GM12878 (cell line): ENCODE results near the gene USF1. TPM values are rescaled to one million over a fixed set of nuclear protein-coding genes. Genes with fewer than 3 reads are reported as not detected.

Experiments used
- BCL11A ChIP-seq: IDR thresholded peaks from 2 replicates; pipeline ENCODE4 v1.6.1; 2011; ENCODE audit warnings: low read depth, low read length
- BHLHE40 ChIP-seq, 2 experiments: fragments of 450-650 bp in 1 of 2; IDR thresholded peaks; 2 replicates each; pipeline ENCODE4 v1.6.1; 2011 to 2017; ENCODE audit warnings: low read depth in 2 of 2, borderline replicate concordance in 1 of 2, improper control_type of control experiment in 1 of 2, low read length in 1 of 2, mild to moderate bottlenecking in 1 of 2
- CBFB ChIP-seq: IDR thresholded peaks from 2 replicates; pipeline ENCODE4 v1.6.1; 2016; ENCODE audit warnings: antibody characterized with exemption, low read depth
- DPF2 ChIP-seq: fragments of 450-650 bp; IDR thresholded peaks from 2 replicates; pipeline ENCODE4 v1.6.1; 2017; ENCODE audit warnings: mild to moderate bottlenecking
- ESRRA ChIP-seq: IDR thresholded peaks from 2 replicates; pipeline ENCODE4 v1.6.1; 2012; ENCODE audit warnings: mild to moderate bottlenecking, low read length, improper control_type of control experiment
- FOS ChIP-seq: IDR thresholded peaks from 3 replicates; pipeline ENCODE4 v1.6.1; 2011; ENCODE audit warnings: borderline replicate concordance; ENCODE audit not compliant: insufficient read length; ENCODE audit errors: extremely low read depth
- FOXM1 ChIP-seq: IDR thresholded peaks from 2 replicates; pipeline ENCODE4 v1.6.1; 2012; ENCODE audit warnings: low read depth, mild to moderate bottlenecking, inconsistent platforms, low read length, moderate library complexity
- GATAD2B ChIP-seq: fragments of 450-650 bp; conservative IDR thresholded peaks from 2 replicates; pipeline ENCODE4 v1.6.1; 2017; ENCODE audit warnings: low read depth, mild to moderate bottlenecking, moderate library complexity
- HDAC2 ChIP-seq: fragments of 200-600 bp; sonication (generic); IDR thresholded peaks from 2 replicates; pipeline ENCODE4 v1.6.1; 2017
- KDM1A ChIP-seq: fragments of 200-600 bp; sonication (generic); IDR thresholded peaks from 2 replicates; pipeline ENCODE4 v1.6.1; 2016; ENCODE audit warnings: borderline replicate concordance
- MAX ChIP-seq: IDR thresholded peaks from 2 replicates; pipeline ENCODE4 v1.6.1; 2012; ENCODE audit warnings: low read depth, low read length, improper control_type of control experiment
- MEF2A ChIP-seq: IDR thresholded peaks from 2 replicates; pipeline ENCODE4 v1.6.1; 2011; ENCODE audit warnings: low read depth, mild to moderate bottlenecking, low read length, moderate library complexity; ENCODE audit not compliant: insufficient read depth
- MXI1 ChIP-seq: fragments of 150-350 bp; IDR thresholded peaks from 2 replicates; pipeline ENCODE4 v1.6.1; 2011; ENCODE audit warnings: low read depth, mild to moderate bottlenecking, inconsistent platforms, low read length, improper control_type of control experiment
- NR2C1 ChIP-seq: fragments of 450-650 bp; IDR thresholded peaks from 2 replicates; pipeline ENCODE4 v1.6.1; 2017; ENCODE audit warnings: antibody characterized with exemption, mild to moderate bottlenecking, moderate library complexity
- NRF1 ChIP-seq: conservative IDR thresholded peaks from 2 replicates; pipeline ENCODE4 v1.6.1; 2011; ENCODE audit warnings: mild to moderate bottlenecking, low read depth, low read length, improper control_type of control experiment
- SREBF1 ChIP-seq: IDR thresholded peaks from 2 replicates; pipeline ENCODE4 v1.6.1; 2012; ENCODE audit warnings: mild to moderate bottlenecking, low read length
- ZBTB40 ChIP-seq: fragments of 450-650 bp; IDR thresholded peaks from 2 replicates; pipeline ENCODE4 v1.6.1; 2016; ENCODE audit warnings: mild to moderate bottlenecking, moderate library complexity, borderline replicate concordance
- ZSCAN29 ChIP-seq: fragments of 450-650 bp; IDR thresholded peaks from 2 replicates; pipeline ENCODE4 v1.6.1; 2017; ENCODE audit warnings: mild to moderate bottlenecking, moderate library complexity
- polyA plus RNA-seq, 11 experiments: library from polyadenylated mRNA; depleted of rRNA in 4 of 11; unstranded in 6 of 11; stranded (reverse) in 5 of 11; fragments of >200 nt; fragmentation: Nextera tagmentation in 4 of 11; fragmentation: Illumina TruSeq in 1 of 11; extraction: Ambion mirVana in 4 of 11; extraction: Trizol in 1 of 11; gene quantifications; 1 replicate in 1 of 11; 2 replicates in 10 of 11; pipeline versions ENCODE4 v1.2.1 to v1.2.3, GENCODE V29; 2011 to 2016; ENCODE audit warnings: inconsistent platforms in 2 of 11, missing spikeins in 2 of 11, low read depth in 1 of 11
- total RNA-seq, 4 experiments: library from RNA; depleted of rRNA in 3 of 4; stranded (reverse); fragments of >200 nt in 3 of 4; fragmentation: Illumina TruSeq in 1 of 4; extraction: Trizol in 1 of 4; gene quantifications; 2 replicates each; pipeline versions ENCODE4 v1.2.1 to v1.2.3, GENCODE V29; 2013 to 2021
- TF ChIP-seq, protein P1 (sequence below): fragments of 450-650 bp; IDR thresholded peaks from 2 replicates; pipeline ENCODE4 v1.6.1; 2016; ENCODE audit warnings: mild to moderate bottlenecking
- TF ChIP-seq, protein P2 (sequence below): fragments of 450-650 bp; IDR thresholded peaks from 2 replicates; pipeline ENCODE4 v1.6.1; 2017; ENCODE audit warnings: low read depth, mild to moderate bottlenecking, moderate library complexity
- TF ChIP-seq, protein P3 (sequence below): IDR thresholded peaks from 2 replicates; pipeline ENCODE4 v1.6.1; 2012; ENCODE audit warnings: low read length, inconsistent platforms

Gene USF1
- total and polyA plus RNA-seq, 10 of the 15 experiments (the other 5 are each of a cell fraction or from before 2014, with no cell fraction given) = 9.4 to 92.1 (median 53.5) TPM

GRCh38 chr1:161044908-161045735, 655 bp downstream of the USF1 start (continued):
- TF ChIP-seq ZBTB40 (peak; percentile 56; the same call in 1 of the 2 replicates), NR2C1 (peak; percentile 81; the same call in 1 of the 2 replicates), MXI1 (peak; percentile 84), KDM1A (no peak), ESRRA (no peak), BHLHE40 (IDR thresholded peaks at IDR 0.05; ENCODE audit: borderline replicate concordance in 1 of 2, low read depth in 2 of 2, low read length in 1 of 2) (0 out of 4 replicates have a peak, but pooled peaks of 1 of the 2 experiments have one; percentile 6), GATAD2B (peak; percentile 49; the same call in 1 of the 2 replicates), SREBF1 (no peak), FOXM1 (no peak), ZSCAN29 (no peak), NRF1 (no peak), MAX (0 out of 2 replicates have a peak, but pooled peaks have one; percentile 22), MEF2A (0 out of 2 replicates have a peak, but pooled peaks have one; percentile 34), CBFB (0 out of 2 replicates have a peak, but pooled peaks have one; percentile 18), BCL11A (peak; percentile 54; the same call in 1 of the 2 replicates), DPF2 (peak; percentile 87), HDAC2 (no peak), FOS (no peak)
- TF ChIP-seq, protein P1, sequence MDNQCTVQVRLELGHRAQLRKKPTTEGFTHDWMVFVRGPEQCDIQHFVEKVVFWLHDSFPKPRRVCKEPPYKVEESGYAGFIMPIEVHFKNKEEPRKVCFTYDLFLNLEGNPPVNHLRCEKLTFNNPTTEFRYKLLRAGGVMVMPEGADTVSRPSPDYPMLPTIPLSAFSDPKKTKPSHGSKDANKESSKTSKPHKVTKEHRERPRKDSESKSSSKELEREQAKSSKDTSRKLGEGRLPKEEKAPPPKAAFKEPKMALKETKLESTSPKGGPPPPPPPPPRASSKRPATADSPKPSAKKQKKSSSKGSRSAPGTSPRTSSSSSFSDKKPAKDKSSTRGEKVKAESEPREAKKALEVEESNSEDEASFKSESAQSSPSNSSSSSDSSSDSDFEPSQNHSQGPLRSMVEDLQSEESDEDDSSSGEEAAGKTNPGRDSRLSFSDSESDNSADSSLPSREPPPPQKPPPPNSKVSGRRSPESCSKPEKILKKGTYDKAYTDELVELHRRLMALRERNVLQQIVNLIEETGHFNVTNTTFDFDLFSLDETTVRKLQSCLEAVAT = peak; percentile 67
- TF ChIP-seq, protein P2, sequence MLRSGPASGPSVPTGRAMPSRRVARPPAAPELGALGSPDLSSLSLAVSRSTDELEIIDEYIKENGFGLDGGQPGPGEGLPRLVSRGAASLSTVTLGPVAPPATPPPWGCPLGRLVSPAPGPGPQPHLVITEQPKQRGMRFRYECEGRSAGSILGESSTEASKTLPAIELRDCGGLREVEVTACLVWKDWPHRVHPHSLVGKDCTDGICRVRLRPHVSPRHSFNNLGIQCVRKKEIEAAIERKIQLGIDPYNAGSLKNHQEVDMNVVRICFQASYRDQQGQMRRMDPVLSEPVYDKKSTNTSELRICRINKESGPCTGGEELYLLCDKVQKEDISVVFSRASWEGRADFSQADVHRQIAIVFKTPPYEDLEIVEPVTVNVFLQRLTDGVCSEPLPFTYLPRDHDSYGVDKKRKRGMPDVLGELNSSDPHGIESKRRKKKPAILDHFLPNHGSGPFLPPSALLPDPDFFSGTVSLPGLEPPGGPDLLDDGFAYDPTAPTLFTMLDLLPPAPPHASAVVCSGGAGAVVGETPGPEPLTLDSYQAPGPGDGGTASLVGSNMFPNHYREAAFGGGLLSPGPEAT = peak; percentile 95
- TF ChIP-seq, protein P3, sequence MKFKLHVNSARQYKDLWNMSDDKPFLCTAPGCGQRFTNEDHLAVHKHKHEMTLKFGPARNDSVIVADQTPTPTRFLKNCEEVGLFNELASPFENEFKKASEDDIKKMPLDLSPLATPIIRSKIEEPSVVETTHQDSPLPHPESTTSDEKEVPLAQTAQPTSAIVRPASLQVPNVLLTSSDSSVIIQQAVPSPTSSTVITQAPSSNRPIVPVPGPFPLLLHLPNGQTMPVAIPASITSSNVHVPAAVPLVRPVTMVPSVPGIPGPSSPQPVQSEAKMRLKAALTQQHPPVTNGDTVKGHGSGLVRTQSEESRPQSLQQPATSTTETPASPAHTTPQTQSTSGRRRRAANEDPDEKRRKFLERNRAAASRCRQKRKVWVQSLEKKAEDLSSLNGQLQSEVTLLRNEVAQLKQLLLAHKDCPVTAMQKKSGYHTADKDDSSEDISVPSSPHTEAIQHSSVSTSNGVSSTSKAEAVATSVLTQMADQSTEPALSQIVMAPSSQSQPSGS = no peak
